IMR-90 (cell line): ENCODE data around the gene PCSK2. TPM values are rescaled to one million over a fixed set of nuclear protein-coding genes. Genes with fewer than 3 reads are reported as not detected.

Source experiments
- ATAC-seq: fragments of 200-7000 bp; cut with Tn5 transposase; 2 replicates; pipeline ENCODE4 v1.9.1; 2020; ENCODE audit warnings: low read depth, mild to moderate bottlenecking, moderate library complexity
- BruUV-seq: library from RNA; stranded (reverse); fragments of 400-500 nt; replicated peaks from 2 replicates; lab custom pipeline; 2021; lab: Mats Ljungman, UMichigan
- CTCF ChIA-PET: fragments of 300-600 bp; formaldehyde crosslinking; extraction: SDS; loops from one replicate; lab custom pipeline; 2021; ENCODE audit warnings: antibody characterized with exemption; lab: Yijun Ruan, JAX
- POLR2A ChIA-PET: fragments of 300-600 bp; sonication (Branson Sonifier 250); formaldehyde crosslinking; loops from one replicate; lab custom pipeline; 2022; ENCODE audit warnings: antibody characterized with exemption; ENCODE audit not compliant: unreplicated experiment; lab: Charles Lee
- DNase-seq: peaks from one replicate; pipeline ENCODE4 v3.0.0; 2013
- H2AFZ ChIP-seq: replicated peaks from 2 replicates; pipeline ENCODE3; 2013; ENCODE audit warnings: low read length, mild to moderate bottlenecking; ENCODE audit not compliant: poor library complexity
- H2AK5ac ChIP-seq: 2 replicates; pipeline ENCODE4 v1.6.1; 2013; ENCODE audit warnings: low read depth, low read length, inconsistent platforms
- H2AK9ac ChIP-seq: replicated peaks from 2 replicates; pipeline ENCODE3; 2013; ENCODE audit warnings: mild to moderate bottlenecking, low read depth, low read length, moderate library complexity; ENCODE audit not compliant: poor library complexity
- H2BK120ac ChIP-seq: 2 replicates; pipeline ENCODE4 v1.6.1; 2013; ENCODE audit warnings: low read depth, low read length, inconsistent platforms
- H2BK15ac ChIP-seq: 3 replicates; pipeline ENCODE4 v1.6.1; 2013; ENCODE audit warnings: low read depth, low read length, inconsistent platforms
- H2BK20ac ChIP-seq: 2 replicates; pipeline ENCODE4 v1.6.1; 2013; ENCODE audit warnings: low read depth, mild to moderate bottlenecking, inconsistent platforms, low read length, moderate library complexity
- H2BK5ac ChIP-seq: 2 replicates; pipeline ENCODE4 v1.6.1; 2013; ENCODE audit warnings: mild to moderate bottlenecking, low read depth, low read length, inconsistent platforms; ENCODE audit not compliant: poor library complexity, severe bottlenecking
- H3K14ac ChIP-seq: replicated peaks from 2 replicates; pipeline ENCODE4 v1.6.1; 2013; ENCODE audit warnings: low read depth, low read length, inconsistent platforms
- H3K18ac ChIP-seq: 2 replicates; pipeline ENCODE4 v1.6.1; 2013; ENCODE audit warnings: low read depth, low read length, control low read depth
- H3K23ac ChIP-seq: 2 replicates; pipeline ENCODE4 v1.6.1; 2013; ENCODE audit warnings: low read depth, low read length, inconsistent platforms
- H3K27ac ChIP-seq: 2 replicates; pipeline ENCODE4 v1.5.1; 2013; ENCODE audit warnings: mild to moderate bottlenecking, control low read depth, low read length; ENCODE audit not compliant: insufficient read depth
- H3K27me3 ChIP-seq: 2 replicates; pipeline ENCODE4 v1.6.1; 2013; ENCODE audit warnings: low read length; ENCODE audit not compliant: control insufficient read depth, insufficient read depth
- H3K36me3 ChIP-seq: 2 replicates; pipeline ENCODE4 v1.6.1; 2013; ENCODE audit warnings: low read length, mixed read lengths; ENCODE audit not compliant: control insufficient read depth, insufficient read depth
- H3K4ac ChIP-seq: 2 replicates; pipeline ENCODE4 v1.6.1; 2013; ENCODE audit warnings: low read depth, low read length, inconsistent platforms
- H3K4me1 ChIP-seq: 2 replicates; pipeline ENCODE4 v1.6.1; 2013; ENCODE audit warnings: low read length, mixed read lengths; ENCODE audit not compliant: control insufficient read depth, insufficient read depth
- H3K4me2 ChIP-seq: 2 replicates; pipeline ENCODE4 v1.6.1; 2013; ENCODE audit warnings: low read depth, mild to moderate bottlenecking, control low read depth, low read length, moderate library complexity
- H3K4me3 ChIP-seq: 2 replicates; pipeline ENCODE4 v1.5.1; 2013; ENCODE audit warnings: low read depth, mild to moderate bottlenecking, control low read depth, low read length, moderate library complexity; ENCODE audit not compliant: insufficient read depth
- H3K56ac ChIP-seq: 2 replicates; pipeline ENCODE4 v1.6.1; 2013; ENCODE audit warnings: low read length, inconsistent platforms; ENCODE audit not compliant: insufficient read depth; ENCODE audit errors: extremely low read depth
- H3K79me1 ChIP-seq, 2 experiments: 2 replicates each; pipeline ENCODE4 v1.6.1; 2013; ENCODE audit warnings: low read length in 2 of 2, inconsistent platforms in 1 of 2, low read depth in 1 of 2
- H3K9ac ChIP-seq: 2 replicates; pipeline ENCODE4 v1.6.1; 2013; ENCODE audit warnings: low read depth, low read length, control low read depth
- H3K9me1 ChIP-seq: 2 replicates; pipeline ENCODE4 v1.6.1; 2013; ENCODE audit warnings: low read length, inconsistent platforms; ENCODE audit not compliant: insufficient read depth
- H3K9me3 ChIP-seq: 2 replicates; pipeline ENCODE4 v1.6.1; 2013; ENCODE audit warnings: low read length; ENCODE audit not compliant: control insufficient read depth, insufficient read depth
- H4K20me1 ChIP-seq: 2 replicates; pipeline ENCODE4 v1.6.1; 2013; ENCODE audit warnings: low read length, inconsistent platforms; ENCODE audit not compliant: insufficient read depth
- H4K5ac ChIP-seq: 2 replicates; pipeline ENCODE4 v1.6.1; 2013; ENCODE audit warnings: mild to moderate bottlenecking, low read depth, low read length, control low read depth
- H4K8ac ChIP-seq, 2 experiments: 2 replicates each; pipeline ENCODE4 v1.6.1; 2013; ENCODE audit warnings: low read depth in 2 of 2, low read length in 2 of 2, control low read depth in 1 of 2, inconsistent platforms in 1 of 2
- H4K91ac ChIP-seq: 2 replicates; pipeline ENCODE4 v1.6.1; 2013; ENCODE audit warnings: low read depth, low read length, inconsistent platforms; ENCODE audit not compliant: insufficient read depth
- BHLHE40 ChIP-seq: fragments of 150-350 bp; IDR thresholded peaks from 2 replicates; pipeline ENCODE4 v1.6.1; 2016; ENCODE audit warnings: mild to moderate bottlenecking, low read depth, low read length
- CEBPB ChIP-seq: IDR thresholded peaks from 2 replicates; pipeline ENCODE4 v1.6.1; 2012; ENCODE audit warnings: low read depth, low read length, improper control_type of control experiment
- CHD1 ChIP-seq: IDR thresholded peaks from 2 replicates; pipeline ENCODE4 v1.6.1; 2012; ENCODE audit warnings: low read depth, low read length, improper control_type of control experiment
- ELK1 ChIP-seq: fragments of 150-350 bp; IDR thresholded peaks from 2 replicates; pipeline ENCODE4 v1.6.1; 2016; ENCODE audit warnings: low read depth, mild to moderate bottlenecking, low read length, moderate library complexity, borderline replicate concordance
- FOS ChIP-seq: fragments of 150-350 bp; IDR thresholded peaks from 2 replicates; pipeline ENCODE4 v1.6.1; 2016; ENCODE audit warnings: low read depth, low read length
- MAFK ChIP-seq: IDR thresholded peaks from 2 replicates; pipeline ENCODE4 v1.6.1; 2012; ENCODE audit warnings: low read depth, low read length, improper control_type of control experiment
- MXI1 ChIP-seq: IDR thresholded peaks from 2 replicates; pipeline ENCODE4 v1.6.1; 2012; ENCODE audit warnings: low read depth, mild to moderate bottlenecking, low read length, moderate library complexity, borderline replicate concordance
- NFE2L2 ChIP-seq: fragments of 150-350 bp; IDR thresholded peaks from 2 replicates; pipeline ENCODE4 v1.6.1; 2016; ENCODE audit warnings: low read depth, mild to moderate bottlenecking, low read length
- POLR2A ChIP-seq: IDR thresholded peaks from 2 replicates; pipeline ENCODE4 v1.6.1; 2012; ENCODE audit warnings: mild to moderate bottlenecking, low read depth, low read length
- RAD21 ChIP-seq: IDR thresholded peaks from 2 replicates; pipeline ENCODE4 v1.6.1; 2012; ENCODE audit warnings: low read length, improper control_type of control experiment
- RCOR1 ChIP-seq: IDR thresholded peaks from 2 replicates; pipeline ENCODE4 v1.6.1; 2012; ENCODE audit warnings: mild to moderate bottlenecking, low read length, improper control_type of control experiment; ENCODE audit not compliant: insufficient replicate concordance
- RFX5 ChIP-seq: IDR thresholded peaks from 2 replicates; pipeline ENCODE4 v1.8.0; 2012; ENCODE audit warnings: low read depth, mild to moderate bottlenecking, low read length, moderate library complexity
- SMC3 ChIP-seq: fragments of 150-350 bp; IDR thresholded peaks from 2 replicates; pipeline ENCODE4 v1.6.1; 2016; ENCODE audit warnings: low read depth, mild to moderate bottlenecking, antibody characterized with exemption, low read length, moderate library complexity
- WGBS, 2 experiments: methylation state at CpG; one replicate each; pipeline versions ENCODE4 v1.1.5 to v1.1.7; 2013; ENCODE audit warnings: missing lambda C conversion rate in 2 of 2; ENCODE audit not compliant: insufficient read length in 1 of 2; ENCODE audit errors: extremely low coverage in 2 of 2; 5-methylcytosine and 5-hydroxymethylcytosine counted together
- dilution Hi-C: fragments of 300-500 bp; cut with HindIII; formaldehyde crosslinking; loops from one replicate; pipeline ENCODE4 v1.14.3; 2018; ENCODE audit warnings: low sequenced_read_pairs; ENCODE audit not compliant: unreplicated experiment
- in situ Hi-C: fragments of 300-500 bp; cut with MboI; formaldehyde crosslinking; loops from 3 replicates; pipeline ENCODE4 v1.14.3; 2019; ENCODE audit warnings: low sequenced_read_pairs, inconsistent platforms, mixed read lengths
- intact Hi-C: fragments of 100-400 bp; cut with micrococcal nuclease; formaldehyde crosslinking; loops from 2 replicates; pipeline ENCODE4 v1.10.0; 2022
- polyA plus RNA-seq, 3 experiments: library from polyadenylated mRNA; depleted of rRNA; stranded (reverse); fragments of >200 nt; gene quantifications; 2 replicates each; pipeline ENCODE4 v1.2.3, GENCODE V29; 2012; ENCODE audit warnings: low replicate concordance in 1 of 3
- total RNA-seq: library from RNA; depleted of rRNA; stranded (reverse); fragments of >200 nt; gene quantifications from 2 replicates; pipeline ENCODE4 v1.2.3, GENCODE V29; 2012
- TF ChIP-seq, protein P1 (sequence below): conservative IDR thresholded peaks from 2 replicates; pipeline ENCODE4 v1.5.1; 2012; ENCODE audit warnings: mild to moderate bottlenecking, low read depth, low read length, improper control_type of control experiment

The PCSK2 gene
- total and polyA plus RNA-seq, 2 of the 4 experiments (the other 2 are of a cell fraction) = not detected

GRCh38 chr20:17295151-17295726 is 68.4 kb downstream of the PCSK2 start:
- Histone ChIP-seq H4K91ac (no peak overlapping the region), H3K36me3 (no peaks in the 10 kb centered on the region), H3K79me1 (no peaks in the 10 kb centered on the region), H2BK120ac (no peak overlapping the region), H2BK15ac (no peak overlapping the region), H3K56ac (no peak overlapping the region), H2BK20ac (no peak overlapping the region), H3K4me3 (no peak overlapping the region), H2AK9ac (no peak overlapping the region), H3K4me1 (no peaks in the 10 kb centered on the region), H3K23ac (no peak overlapping the region), H3K27me3 (no peaks in the 10 kb centered on the region), H3K14ac (no peak overlapping the region), H3K9ac (no peak overlapping the region), H4K20me1 (no peaks in the 10 kb centered on the region), H2AFZ (no peak overlapping the region), H3K18ac (no peak overlapping the region), H3K27ac (no peak overlapping the region), H2BK5ac (no peak overlapping the region), H2AK5ac (no peak overlapping the region), H3K9me1 (no peaks in the 10 kb centered on the region), H4K8ac (no peak overlapping the region), H3K4ac (no peak overlapping the region), H3K4me2 (no peak overlapping the region), H3K9me3 (no peaks in the 10 kb centered on the region), H4K5ac (no peak overlapping the region)
- in situ Hi-C loops (no loop called here), dilution Hi-C loops (no loop called here), intact Hi-C loops (no loop called here)
- BruUV-seq = no TSS peak
- POLR2A ChIA-PET = no interaction called here
- TF ChIP-seq RAD21 = no peak
- no peak for TF ChIP-seq BHLHE40
- no peak for TF ChIP-seq SMC3
- no peak for TF ChIP-seq NFE2L2
- TF ChIP-seq POLR2A = no peak
- no peak for TF ChIP-seq MXI1
- no peak for TF ChIP-seq CHD1
- no peak for TF ChIP-seq RCOR1
- TF ChIP-seq, protein P1, sequence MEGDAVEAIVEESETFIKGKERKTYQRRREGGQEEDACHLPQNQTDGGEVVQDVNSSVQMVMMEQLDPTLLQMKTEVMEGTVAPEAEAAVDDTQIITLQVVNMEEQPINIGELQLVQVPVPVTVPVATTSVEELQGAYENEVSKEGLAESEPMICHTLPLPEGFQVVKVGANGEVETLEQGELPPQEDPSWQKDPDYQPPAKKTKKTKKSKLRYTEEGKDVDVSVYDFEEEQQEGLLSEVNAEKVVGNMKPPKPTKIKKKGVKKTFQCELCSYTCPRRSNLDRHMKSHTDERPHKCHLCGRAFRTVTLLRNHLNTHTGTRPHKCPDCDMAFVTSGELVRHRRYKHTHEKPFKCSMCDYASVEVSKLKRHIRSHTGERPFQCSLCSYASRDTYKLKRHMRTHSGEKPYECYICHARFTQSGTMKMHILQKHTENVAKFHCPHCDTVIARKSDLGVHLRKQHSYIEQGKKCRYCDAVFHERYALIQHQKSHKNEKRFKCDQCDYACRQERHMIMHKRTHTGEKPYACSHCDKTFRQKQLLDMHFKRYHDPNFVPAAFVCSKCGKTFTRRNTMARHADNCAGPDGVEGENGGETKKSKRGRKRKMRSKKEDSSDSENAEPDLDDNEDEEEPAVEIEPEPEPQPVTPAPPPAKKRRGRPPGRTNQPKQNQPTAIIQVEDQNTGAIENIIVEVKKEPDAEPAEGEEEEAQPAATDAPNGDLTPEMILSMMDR = no peak
- TF ChIP-seq MAFK = no peak
- TF ChIP-seq FOS = no peak
- TF ChIP-seq ELK1 = no peak
- no peak for TF ChIP-seq CEBPB
- no peak for TF ChIP-seq RFX5
- 80% methylated on average over 1 of the region's 3 CpGs; no CpG with 5 or more reads in 1 of the 2 experiments for WGBS, 2 experiments
- DNase-seq = no peak
- ATAC-seq = no peak
- CTCF ChIA-PET = no interaction called here
